H1 (cell line): ENCODE measurements around the gene OR2T11.
"Not testable (repeated sequence)": the region's sequence is repeated elsewhere in the genome, so short reads cannot be mapped to it uniquely, and the experiment has no call there.

Experiments used
- CBX5 ChIP-seq: fragments of 300-800, 300-1000 bp; sonication (generic); IDR thresholded peaks from 2 replicates; pipeline ENCODE4 v1.7.1; 2016; ENCODE audit warnings: antibody characterized with exemption, low read length, low read depth
- CHD2 ChIP-seq: IDR thresholded peaks from 2 replicates; pipeline ENCODE4 v1.6.1; 2012; ENCODE audit warnings: low read length, improper control_type of control experiment
- JUN ChIP-seq: IDR thresholded peaks from 2 replicates; pipeline ENCODE4 v1.6.1; 2011; ENCODE audit warnings: low read depth, mild to moderate bottlenecking, improper control_type of control experiment, low read length
- POLR2A ChIP-seq, 2 experiments: IDR thresholded peaks; 1 replicate in 1 of 2; 2 replicates in 1 of 2; pipeline ENCODE4 v1.6.1; 2011; ENCODE audit warnings: low read depth in 2 of 2, low read length in 2 of 2, mild to moderate bottlenecking in 2 of 2; ENCODE audit errors: control extremely low read depth in 1 of 2
- RAD21 ChIP-seq, 2 experiments: IDR thresholded peaks in 1 of 2; conservative IDR thresholded peaks in 1 of 2; 2 replicates each; pipeline ENCODE4 v1.6.1; 2011; ENCODE audit warnings: low read depth in 2 of 2, low read length in 2 of 2, improper control_type of control experiment in 1 of 2, inconsistent platforms in 1 of 2, mild to moderate bottlenecking in 1 of 2, moderate library complexity in 1 of 2
- TAF1 ChIP-seq: IDR thresholded peaks from 2 replicates; pipeline ENCODE4 v1.6.1; 2011; ENCODE audit warnings: mild to moderate bottlenecking, low read depth, low read length
- TF ChIP-seq, protein P1 (sequence below): IDR thresholded peaks from 2 replicates; pipeline ENCODE4 v1.6.1; 2012; ENCODE audit warnings: low read length, inconsistent platforms
- TF ChIP-seq, protein P2 (sequence below): IDR thresholded peaks from 2 replicates; pipeline ENCODE4 v1.6.1; 2012; ENCODE audit warnings: inconsistent platforms
- TF ChIP-seq, protein P3 (sequence below), 3 experiments: IDR thresholded peaks; 1 replicate in 2 of 3; 2 replicates in 1 of 3; pipeline versions ENCODE4 v1.5.1 to v1.6.1; 2011; ENCODE audit warnings: low read length in 3 of 3, mild to moderate bottlenecking in 3 of 3, inconsistent platforms in 2 of 3, low read depth in 1 of 3, moderate library complexity in 1 of 3; ENCODE audit not compliant: insufficient read depth in 1 of 3; ENCODE audit errors: control extremely low read depth in 1 of 3

DNA sequence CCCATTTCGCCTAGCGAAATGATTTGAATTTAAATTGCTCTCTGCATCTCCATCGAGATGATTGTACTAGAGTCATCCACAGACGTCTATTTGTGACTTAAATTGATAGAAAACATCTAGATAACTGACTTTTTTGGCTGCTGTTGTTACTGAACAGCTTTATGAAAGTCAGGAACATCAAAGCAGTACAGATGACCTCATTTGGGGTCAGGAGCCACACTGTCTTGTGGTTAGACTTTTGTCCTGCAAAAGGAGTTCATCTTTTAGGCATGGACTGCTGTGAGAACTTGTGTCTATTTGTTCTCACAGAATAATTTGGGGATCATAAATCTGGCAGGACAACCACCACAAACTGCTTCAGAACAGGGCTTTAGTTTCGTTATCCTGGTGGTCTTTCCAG is 4.8 kb upstream of the OR2T11 start:
- not testable (repeated sequence) for TF ChIP-seq CHD2; POLR2A (IDR thresholded peaks at IDR 0.05; ENCODE audit: control extremely low read depth in 1 of 2, low read depth in 2 of 2, low read length in 2 of 2); CBX5; JUN; RAD21 (IDR thresholded peaks at IDR 0.05 in 1 of 2, conservative IDR thresholded peaks at IDR 0.05 in 1 of 2; ENCODE audit: low read depth in 2 of 2, low read length in 2 of 2); TAF1
- TF ChIP-seq, protein P1, sequence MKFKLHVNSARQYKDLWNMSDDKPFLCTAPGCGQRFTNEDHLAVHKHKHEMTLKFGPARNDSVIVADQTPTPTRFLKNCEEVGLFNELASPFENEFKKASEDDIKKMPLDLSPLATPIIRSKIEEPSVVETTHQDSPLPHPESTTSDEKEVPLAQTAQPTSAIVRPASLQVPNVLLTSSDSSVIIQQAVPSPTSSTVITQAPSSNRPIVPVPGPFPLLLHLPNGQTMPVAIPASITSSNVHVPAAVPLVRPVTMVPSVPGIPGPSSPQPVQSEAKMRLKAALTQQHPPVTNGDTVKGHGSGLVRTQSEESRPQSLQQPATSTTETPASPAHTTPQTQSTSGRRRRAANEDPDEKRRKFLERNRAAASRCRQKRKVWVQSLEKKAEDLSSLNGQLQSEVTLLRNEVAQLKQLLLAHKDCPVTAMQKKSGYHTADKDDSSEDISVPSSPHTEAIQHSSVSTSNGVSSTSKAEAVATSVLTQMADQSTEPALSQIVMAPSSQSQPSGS, result not testable (repeated sequence)
- TF ChIP-seq, protein P2, sequence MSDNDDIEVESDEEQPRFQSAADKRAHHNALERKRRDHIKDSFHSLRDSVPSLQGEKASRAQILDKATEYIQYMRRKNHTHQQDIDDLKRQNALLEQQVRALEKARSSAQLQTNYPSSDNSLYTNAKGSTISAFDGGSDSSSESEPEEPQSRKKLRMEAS, result not testable (repeated sequence)
- TF ChIP-seq, protein P3, sequence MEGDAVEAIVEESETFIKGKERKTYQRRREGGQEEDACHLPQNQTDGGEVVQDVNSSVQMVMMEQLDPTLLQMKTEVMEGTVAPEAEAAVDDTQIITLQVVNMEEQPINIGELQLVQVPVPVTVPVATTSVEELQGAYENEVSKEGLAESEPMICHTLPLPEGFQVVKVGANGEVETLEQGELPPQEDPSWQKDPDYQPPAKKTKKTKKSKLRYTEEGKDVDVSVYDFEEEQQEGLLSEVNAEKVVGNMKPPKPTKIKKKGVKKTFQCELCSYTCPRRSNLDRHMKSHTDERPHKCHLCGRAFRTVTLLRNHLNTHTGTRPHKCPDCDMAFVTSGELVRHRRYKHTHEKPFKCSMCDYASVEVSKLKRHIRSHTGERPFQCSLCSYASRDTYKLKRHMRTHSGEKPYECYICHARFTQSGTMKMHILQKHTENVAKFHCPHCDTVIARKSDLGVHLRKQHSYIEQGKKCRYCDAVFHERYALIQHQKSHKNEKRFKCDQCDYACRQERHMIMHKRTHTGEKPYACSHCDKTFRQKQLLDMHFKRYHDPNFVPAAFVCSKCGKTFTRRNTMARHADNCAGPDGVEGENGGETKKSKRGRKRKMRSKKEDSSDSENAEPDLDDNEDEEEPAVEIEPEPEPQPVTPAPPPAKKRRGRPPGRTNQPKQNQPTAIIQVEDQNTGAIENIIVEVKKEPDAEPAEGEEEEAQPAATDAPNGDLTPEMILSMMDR (IDR thresholded peaks at IDR 0.05; ENCODE audit: control extremely low read depth in 1 of 3, insufficient read depth in 1 of 3, low read depth in 1 of 3, low read length in 3 of 3), result not testable (repeated sequence)
